Cardiac atrium fibroblast (primary cell): ENCODE measurements around the gene CCDC88C. TPM values are rescaled to one million over a fixed set of nuclear protein-coding genes. Genes with fewer than 3 reads are reported as not detected.

Source experiments
- total RNA-seq: library from RNA; depleted of rRNA; stranded (reverse); fragments of >200 nt; gene quantifications from 2 replicates; pipeline ENCODE4 v1.2.3, GENCODE V29; 2015

CCDC88C gene, protein sequence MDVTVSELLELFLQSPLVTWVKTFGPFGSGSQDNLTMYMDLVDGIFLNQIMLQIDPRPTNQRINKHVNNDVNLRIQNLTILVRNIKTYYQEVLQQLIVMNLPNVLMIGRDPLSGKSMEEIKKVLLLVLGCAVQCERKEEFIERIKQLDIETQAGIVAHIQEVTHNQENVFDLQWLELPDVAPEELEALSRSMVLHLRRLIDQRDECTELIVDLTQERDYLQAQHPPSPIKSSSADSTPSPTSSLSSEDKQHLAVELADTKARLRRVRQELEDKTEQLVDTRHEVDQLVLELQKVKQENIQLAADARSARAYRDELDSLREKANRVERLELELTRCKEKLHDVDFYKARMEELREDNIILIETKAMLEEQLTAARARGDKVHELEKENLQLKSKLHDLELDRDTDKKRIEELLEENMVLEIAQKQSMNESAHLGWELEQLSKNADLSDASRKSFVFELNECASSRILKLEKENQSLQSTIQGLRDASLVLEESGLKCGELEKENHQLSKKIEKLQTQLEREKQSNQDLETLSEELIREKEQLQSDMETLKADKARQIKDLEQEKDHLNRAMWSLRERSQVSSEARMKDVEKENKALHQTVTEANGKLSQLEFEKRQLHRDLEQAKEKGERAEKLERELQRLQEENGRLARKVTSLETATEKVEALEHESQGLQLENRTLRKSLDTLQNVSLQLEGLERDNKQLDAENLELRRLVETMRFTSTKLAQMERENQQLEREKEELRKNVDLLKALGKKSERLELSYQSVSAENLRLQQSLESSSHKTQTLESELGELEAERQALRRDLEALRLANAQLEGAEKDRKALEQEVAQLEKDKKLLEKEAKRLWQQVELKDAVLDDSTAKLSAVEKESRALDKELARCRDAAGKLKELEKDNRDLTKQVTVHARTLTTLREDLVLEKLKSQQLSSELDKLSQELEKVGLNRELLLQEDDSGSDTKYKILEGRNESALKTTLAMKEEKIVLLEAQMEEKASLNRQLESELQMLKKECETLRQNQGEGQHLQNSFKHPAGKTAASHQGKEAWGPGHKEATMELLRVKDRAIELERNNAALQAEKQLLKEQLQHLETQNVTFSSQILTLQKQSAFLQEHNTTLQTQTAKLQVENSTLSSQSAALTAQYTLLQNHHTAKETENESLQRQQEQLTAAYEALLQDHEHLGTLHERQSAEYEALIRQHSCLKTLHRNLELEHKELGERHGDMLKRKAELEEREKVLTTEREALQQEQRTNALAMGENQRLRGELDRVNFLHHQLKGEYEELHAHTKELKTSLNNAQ (N-terminal part only)
- total RNA-seq: 1.8 and 2.1 TPM in 2 replicates

DNA sequence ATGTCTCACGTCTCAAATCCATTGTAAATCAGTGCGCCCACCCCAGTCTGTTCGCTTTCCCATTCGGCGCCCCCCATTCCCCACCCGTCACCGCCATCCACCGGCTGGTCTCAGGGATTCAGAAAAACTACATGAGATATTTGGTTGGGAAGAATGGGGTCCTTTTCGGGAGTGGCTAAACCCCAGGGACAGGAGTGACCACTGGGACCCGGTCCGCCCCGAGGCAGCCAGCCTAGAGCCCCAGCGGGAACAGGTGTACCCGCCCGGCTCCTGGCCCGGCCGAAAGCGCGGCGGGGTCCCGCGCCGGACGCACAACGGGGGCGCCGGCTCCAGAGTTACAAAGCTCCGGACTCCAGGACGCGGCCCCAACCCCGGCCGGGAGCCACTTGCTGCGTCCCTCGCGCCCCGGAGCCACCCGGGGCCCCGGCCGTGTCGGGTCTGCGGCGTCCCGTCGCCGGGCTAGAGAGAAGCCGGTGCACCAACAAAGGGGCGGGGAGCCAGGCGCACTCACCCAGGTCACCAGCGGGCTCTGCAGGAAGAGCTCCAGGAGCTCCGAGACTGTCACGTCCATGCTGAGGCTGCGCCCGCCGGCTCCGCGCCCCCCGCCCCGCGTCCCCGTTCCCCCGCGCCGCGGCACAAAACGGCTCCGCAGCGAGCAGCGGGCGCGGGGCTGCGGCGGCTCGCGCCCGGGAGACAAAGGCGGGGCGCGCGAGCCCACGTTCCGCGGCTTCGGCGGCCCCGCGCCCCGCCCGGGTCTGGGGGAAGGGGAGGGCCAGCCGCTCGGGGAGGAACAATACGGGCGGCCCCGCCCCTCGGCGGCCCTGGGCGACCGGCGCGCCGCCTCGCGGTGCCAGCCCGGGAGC, at the start of gene CCDC88C:
CCDC88C (minus strand) TSS at position 701 of the 863 bp plus-strand sequence; CDS start at position 571, 130 bp downstream.

DNA sequence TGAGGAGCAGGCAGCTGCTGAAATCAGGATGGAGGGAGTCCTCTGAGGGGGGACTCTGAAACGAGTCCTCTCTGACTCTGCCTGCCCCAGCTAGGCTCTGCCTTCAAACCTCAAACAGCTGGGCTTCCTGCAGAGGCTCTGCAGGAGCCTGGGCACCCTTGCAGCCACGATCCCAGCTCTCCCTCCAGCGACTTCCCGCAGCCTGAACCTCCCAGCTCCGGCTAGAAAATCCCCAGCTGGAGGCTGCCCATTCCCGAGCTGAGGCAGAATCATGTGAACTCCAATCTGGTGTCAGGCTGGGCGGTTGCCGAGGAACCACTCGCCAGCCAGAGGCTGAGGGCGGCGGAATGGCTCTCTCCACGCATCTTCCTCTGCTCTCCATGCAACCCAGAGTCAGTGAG, 173.1 kb downstream of the CCDC88C start, which contains the start of gene GPR68:
GPR68 (minus strand) TSS at position 204 of the 401 bp plus-strand sequence. CDS start 9,654 bp downstream, outside the sequence.

Other genes starting within 250 kb of the CCDC88C start
- 0.49 and 2.3 TPM in 2 replicates for gene GPR68, start 173.1 kb downstream of the CCDC88C start, total RNA-seq
- gene PPP4R3A, start 92.5 kb upstream of the CCDC88C start, total RNA-seq: 26.9 and 48.3 TPM in 2 replicates